ENCODE data around the gene SNCAIP.

GRCh38 chr5:122413722-122414121 lies 101.7 kb downstream of the SNCAIP start:
- TF ChIP-seq CTCF (IDR thresholded peaks at IDR 0.05; ENCODE audit: insufficient read depth, low read length) (no peak), GABPA (IDR thresholded peaks at IDR 0.05; ENCODE audit: low read depth) (no peak), REST (IDR thresholded peaks at IDR 0.05; ENCODE audit: insufficient replicate concordance, low read depth) (no peak), POLR2AphosphoS5 (IDR thresholded peaks at IDR 0.05; ENCODE audit: low read depth) (no peak), SPI1 (IDR thresholded peaks at IDR 0.05; ENCODE audit: borderline replicate concordance, low read depth) (no peak)
